CD4-positive, alpha-beta T cell treated with Interleukin-10 for 1 hour (primary cell): ENCODE results near the gene ARHGAP26.

Experiments used
- DNase-seq: peaks from one replicate; pipeline ENCODE4 v3.0.0-alpha.2; 2020

The ARHGAP26 gene, protein sequence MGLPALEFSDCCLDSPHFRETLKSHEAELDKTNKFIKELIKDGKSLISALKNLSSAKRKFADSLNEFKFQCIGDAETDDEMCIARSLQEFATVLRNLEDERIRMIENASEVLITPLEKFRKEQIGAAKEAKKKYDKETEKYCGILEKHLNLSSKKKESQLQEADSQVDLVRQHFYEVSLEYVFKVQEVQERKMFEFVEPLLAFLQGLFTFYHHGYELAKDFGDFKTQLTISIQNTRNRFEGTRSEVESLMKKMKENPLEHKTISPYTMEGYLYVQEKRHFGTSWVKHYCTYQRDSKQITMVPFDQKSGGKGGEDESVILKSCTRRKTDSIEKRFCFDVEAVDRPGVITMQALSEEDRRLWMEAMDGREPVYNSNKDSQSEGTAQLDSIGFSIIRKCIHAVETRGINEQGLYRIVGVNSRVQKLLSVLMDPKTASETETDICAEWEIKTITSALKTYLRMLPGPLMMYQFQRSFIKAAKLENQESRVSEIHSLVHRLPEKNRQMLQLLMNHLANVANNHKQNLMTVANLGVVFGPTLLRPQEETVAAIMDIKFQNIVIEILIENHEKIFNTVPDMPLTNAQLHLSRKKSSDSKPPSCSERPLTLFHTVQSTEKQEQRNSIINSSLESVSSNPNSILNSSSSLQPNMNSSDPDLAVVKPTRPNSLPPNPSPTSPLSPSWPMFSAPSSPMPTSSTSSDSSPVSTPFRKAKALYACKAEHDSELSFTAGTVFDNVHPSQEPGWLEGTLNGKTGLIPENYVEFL

DNA sequence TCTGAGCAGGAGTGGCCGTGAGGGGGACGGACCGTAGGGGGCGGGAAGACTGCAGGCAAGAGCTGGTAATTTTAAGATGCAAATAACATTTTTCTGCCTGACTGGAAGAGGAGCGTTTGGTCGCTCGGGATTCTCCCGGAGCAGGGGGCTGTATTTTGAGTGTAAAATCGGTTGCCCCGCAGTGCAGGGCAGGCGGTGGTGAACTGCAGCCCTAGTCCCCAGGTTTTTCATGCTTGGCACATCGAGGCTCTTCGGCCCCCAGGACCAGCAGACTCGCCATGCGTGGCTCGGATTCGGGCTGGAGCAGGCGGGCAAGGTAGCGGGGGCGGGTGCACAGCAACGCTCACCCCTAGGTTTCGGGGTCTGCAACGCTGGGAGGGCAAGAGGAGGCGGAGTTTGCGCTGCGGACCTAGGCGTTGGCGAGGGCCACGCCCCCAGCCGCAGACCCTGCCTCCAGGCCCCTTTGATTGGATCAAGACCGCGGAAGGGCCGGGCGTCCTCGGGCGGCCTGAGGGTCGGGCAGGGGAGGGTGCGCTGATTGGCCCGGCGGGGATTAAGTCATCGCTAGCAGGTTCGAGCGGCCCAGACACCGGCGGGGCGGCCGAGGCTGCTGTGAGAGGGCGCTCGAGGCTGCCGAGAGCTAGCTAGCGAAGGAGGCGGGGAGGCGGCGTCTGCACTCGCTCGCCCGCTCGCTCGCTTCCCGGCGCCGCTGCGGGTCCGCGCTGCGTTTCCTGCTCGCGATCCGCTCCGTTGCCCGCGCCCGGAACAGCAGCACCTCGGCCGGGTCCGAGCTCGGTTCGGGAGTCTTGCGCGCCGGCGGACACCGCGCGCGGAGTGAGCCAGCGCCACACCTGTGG, at the start of gene ARHGAP26:
Gene ARHGAP26 (plus strand): TSS at position 585 of the 857 bp plus-strand sequence. CDS start 385 bp downstream, outside the sequence.
- DNase-seq = peak; percentile 94

- DNase-seq = no peak
Observed at GRCh38 chr5:142720641-142721271, 49.4 kb upstream of the ARHGAP26 start.

DNA sequence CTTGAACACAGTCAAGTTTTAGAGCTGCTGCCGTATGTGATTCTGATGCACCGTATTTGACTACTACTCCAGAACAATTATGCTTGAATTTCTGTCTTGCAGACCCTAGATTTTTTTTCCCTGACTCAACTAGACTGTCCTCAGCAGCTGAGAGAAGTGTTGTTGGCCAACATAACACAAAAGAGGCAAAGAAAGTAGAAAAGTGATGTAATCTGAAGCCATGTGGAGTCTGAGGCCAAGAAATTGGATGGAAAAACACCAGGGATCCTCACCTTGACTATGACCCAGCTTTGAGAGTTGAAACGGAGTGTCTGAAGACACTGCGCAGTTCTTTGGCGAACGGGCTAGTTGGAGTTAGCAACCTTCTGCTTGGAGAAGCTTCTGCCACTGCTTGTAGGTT, 48.0 kb upstream of the ARHGAP26 start:
- DNase-seq = no peak

DNA sequence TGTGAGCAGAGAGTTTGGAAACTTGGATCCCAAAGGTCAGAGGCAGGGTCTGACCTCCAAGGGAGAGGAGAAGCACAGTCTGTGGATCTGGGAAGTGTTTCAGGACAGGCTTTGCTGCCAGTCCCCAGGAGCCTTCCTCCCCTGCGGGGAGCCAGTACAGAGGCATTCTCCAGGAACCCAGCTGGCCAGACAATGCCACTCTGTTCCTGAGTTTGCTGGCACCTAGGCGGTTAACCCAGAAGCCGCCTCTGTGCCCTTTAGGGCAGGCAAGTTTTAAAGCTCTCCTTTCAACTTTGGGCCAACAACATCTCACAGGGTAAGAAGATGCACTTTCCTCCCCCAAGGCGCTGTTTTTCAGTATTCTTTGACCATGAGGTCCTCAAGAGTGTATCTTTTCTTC, 47.3 kb upstream of the ARHGAP26 start:
- DNase-seq = no peak

DNA sequence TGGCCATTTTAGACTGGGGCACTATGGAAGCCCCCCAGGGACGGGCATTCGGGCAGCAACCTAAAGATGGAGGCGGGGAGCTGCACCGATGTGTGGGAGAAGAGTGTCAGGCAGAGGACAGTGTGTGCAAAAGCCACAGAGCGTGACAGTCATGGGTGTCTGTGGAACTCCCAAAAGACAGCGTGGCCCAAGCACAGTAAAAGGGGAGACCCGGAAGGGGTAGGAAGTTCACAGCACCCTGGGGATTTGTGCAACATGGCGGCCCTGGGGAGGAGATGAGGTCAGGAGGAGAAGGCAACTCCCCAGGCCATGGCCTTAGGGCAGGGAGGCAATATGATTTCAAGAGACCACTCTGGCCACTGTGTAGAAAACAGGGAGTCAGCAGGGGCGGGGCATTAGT, 45.4 kb upstream of the ARHGAP26 start:
- no peak for DNase-seq

- no peak for DNase-seq
Observed at GRCh38 chr5:142725231-142726187, 44.7 kb upstream of the ARHGAP26 start.

DNA sequence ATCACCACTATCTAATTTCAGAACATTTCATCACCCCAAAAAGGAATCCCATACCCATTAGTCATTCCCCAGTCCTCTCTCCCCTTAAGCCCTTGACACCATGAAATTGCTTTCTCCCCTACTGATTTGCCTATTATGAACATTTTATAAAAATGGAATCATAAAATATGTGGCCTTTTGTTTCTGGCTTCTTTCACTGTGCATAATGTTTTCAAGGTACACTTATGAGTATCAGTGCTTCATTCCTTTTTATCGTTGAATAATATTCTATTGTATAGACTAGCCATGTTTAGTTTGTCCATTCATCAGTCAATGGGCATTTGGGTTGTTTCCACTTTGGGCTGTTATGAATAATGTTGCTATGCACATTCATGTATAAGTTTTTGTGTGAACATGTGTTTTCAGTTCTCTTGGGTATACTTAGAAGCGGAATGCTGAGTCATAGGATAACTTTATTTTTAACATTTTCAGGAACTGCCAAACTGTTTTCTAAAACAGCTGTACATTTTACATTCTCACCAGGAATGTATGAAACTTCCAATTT, 43.9 kb upstream of the ARHGAP26 start:
- DNase-seq = no peak

GRCh38 chr5:142727735-142728047, 42.5 kb upstream of the ARHGAP26 start:
- DNase-seq = no peak

GRCh38 chr5:142735323-142736246, 34.6 kb upstream of the ARHGAP26 start:
- DNase-seq = no peak

GRCh38 chr5:142736247-142736632, 33.9 kb upstream of the ARHGAP26 start:
- DNase-seq = no peak

DNA sequence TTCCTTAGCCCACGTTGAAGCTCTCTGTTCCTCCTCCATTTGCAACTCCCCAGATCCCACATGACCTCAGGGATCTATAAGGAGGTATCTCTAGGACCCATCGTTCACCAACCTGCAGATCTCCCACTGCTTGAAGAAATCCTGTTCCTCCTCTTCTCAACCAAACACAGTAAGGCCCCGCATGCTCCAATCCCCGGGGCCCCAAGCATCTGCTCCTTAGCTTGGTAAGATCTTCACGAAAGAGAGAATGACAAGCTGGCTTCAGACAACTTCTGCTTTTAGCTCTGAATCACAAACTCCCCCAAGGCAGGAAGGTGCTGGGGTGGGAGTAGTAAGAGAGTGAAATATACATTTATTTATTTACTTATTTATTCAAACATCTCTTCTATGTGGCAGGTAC, 33.0 kb upstream of the ARHGAP26 start:
- no peak for DNase-seq

- DNase-seq = no peak
Observed at GRCh38 chr5:142740474-142741242, 29.5 kb upstream of the ARHGAP26 start.

DNA sequence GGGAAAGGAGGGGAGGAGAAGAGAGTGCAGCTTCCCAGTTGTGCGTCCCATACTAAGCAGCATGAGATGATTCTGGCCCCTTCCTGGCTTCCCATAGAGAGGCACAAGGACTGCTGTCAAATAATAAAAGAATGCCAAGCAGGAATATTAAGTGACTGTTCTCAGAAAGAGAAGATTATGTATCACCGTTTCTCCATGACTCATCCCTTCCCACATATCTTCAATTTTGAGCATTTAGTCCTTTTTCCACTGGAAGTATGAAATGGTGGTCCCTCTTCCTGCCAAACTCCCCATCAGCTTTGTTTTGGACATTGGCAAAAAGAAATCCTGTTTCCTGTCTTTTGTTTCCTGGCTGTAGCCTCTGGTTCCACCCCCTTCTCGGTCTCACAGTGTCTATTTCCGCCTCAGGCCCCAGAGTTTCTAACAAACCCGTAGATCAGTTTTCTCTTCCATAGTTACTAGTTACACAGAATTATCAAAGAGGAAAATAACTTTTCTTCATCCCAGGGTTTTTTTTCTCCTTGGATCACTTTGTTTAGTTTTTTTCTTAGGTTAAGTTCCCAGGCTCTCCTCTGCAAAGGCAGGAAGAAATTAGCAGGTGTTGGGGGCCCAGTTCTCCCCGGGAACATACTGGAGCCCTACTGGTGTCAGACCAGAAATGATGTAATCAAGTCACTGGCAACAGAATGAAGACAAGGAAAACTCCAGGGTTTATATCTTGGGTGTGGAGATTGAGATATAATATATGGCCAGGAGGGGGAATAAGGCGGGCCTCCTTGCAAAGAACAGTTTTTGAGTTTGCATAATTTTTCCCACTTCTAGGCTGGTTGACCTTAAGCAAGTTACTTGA, 26.4 kb upstream of the ARHGAP26 start:
- no peak for DNase-seq

- DNase-seq = no peak
Observed at GRCh38 chr5:142745268-142745667, 24.9 kb upstream of the ARHGAP26 start.

DNA sequence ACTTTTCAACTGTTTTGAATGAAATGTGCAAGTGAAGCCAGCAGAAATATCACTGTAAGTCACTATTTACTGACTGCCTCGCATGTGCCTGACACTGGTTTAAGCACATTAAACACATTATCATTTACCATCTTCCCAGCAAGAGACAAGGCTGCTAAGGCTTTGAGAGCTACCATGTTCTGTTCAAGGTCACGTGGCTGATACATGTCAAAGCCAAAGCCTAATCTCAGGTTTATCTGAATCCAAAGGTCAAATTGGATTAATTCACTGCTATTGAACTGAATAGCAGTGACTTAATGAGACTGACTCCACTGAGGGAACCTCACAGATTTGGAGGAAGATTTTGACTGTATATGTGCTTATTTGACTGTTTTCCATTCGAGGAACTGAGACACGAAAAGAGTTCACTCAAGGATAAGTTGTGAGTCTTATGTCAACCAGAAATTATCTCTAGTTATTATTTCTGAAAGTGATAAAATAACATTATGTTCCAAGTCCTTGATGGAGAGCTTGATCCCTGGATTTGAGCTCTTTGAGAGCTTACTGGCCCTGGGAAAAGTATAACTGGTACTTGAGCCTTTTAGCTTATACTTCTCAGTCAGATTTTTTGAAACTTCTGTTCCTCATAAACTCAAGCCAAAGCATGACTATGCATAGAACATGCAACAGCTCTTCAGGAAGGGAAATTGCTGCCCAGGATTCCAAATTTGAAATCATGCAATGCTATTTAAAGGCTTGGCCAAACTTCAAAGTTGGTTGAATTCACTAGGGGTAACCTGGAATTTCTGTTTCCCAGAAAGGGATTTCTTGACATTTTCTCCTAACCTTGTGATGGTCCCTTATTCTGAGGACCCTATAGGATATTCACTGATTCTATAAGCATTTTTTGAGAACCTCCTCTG, 23.4 kb upstream of the ARHGAP26 start:
- no peak for DNase-seq

- DNase-seq = no peak
Observed at GRCh38 chr5:142748132-142748531, 22.0 kb upstream of the ARHGAP26 start.

GRCh38 chr5:142748568-142749249, 21.5 kb upstream of the ARHGAP26 start:
- peak; percentile 61 for DNase-seq
